ENCODE data around the gene LTBP3.

Gene LTBP3

GRCh38 chr11:65553301-65554001 is 4.7 kb downstream of the LTBP3 start:
- no peak for DNase-seq

- no peak for DNase-seq
These were observed 5.7 kb downstream of the LTBP3 start for GRCh38 chr11:65552388-65552951.

- no peak for DNase-seq
These were observed 6.4 kb downstream of the LTBP3 start for GRCh38 chr11:65551572-65552387.

GRCh38 chr11:65549096-65549495 is 9.1 kb downstream of the LTBP3 start:
- DNase-seq, result no peak

- no peak for DNase-seq
These were observed 9.8 kb downstream of the LTBP3 start for GRCh38 chr11:65548395-65548794.

- DNase-seq, result peak; percentile 37
These were observed 10.6 kb downstream of the LTBP3 start for GRCh38 chr11:65547446-65548125.

GRCh38 chr11:65546217-65546958 is 11.8 kb downstream of the LTBP3 start:
- DNase-seq, result peak; percentile 99

GRCh38 chr11:65545853-65546216 is 12.3 kb downstream of the LTBP3 start:
- DNase-seq, result no peak

- no peak for DNase-seq
These were observed 15.3 kb downstream of the LTBP3 start for GRCh38 chr11:65542738-65543390.

GRCh38 chr11:65541093-65541982 is 16.8 kb downstream of the LTBP3 start:
- no peak for DNase-seq

- DNase-seq, result peak; percentile 79
These were observed 17.7 kb downstream of the LTBP3 start for GRCh38 chr11:65540290-65541092.

- no peak for DNase-seq
These were observed 18.3 kb downstream of the LTBP3 start for GRCh38 chr11:65539744-65540289.

- DNase-seq, result no peak
These were observed 19.0 kb downstream of the LTBP3 start for GRCh38 chr11:65538915-65539743.

- DNase-seq, result no peak
These were observed 19.8 kb downstream of the LTBP3 start for GRCh38 chr11:65538232-65538914.

- DNase-seq, result no peak
These were observed 20.4 kb downstream of the LTBP3 start for GRCh38 chr11:65537620-65538231.

- no peak for DNase-seq
These were observed 20.9 kb downstream of the LTBP3 start for GRCh38 chr11:65537296-65537597.

GRCh38 chr11:65536412-65537295 is 21.5 kb downstream of the LTBP3 start:
- no peak for DNase-seq
